Natural killer cell (primary cell): ENCODE measurements around the gene GSG1L. TPM values are rescaled to one million over a fixed set of nuclear protein-coding genes. Genes with fewer than 3 reads are reported as not detected.

Source experiments
- ATAC-seq, 3 donors: fragments of 150-1000 bp in 2 of 3; fragments of 200-7000 bp in 1 of 3; cut with Tn5 transposase; 1 replicate in 1 of 3; 2 replicates in 2 of 3; pipeline ENCODE4 v1.10.0; 2021; ENCODE audit warnings: mild to moderate bottlenecking in 2 of 3, moderate library complexity in 2 of 3
- DNase-seq, 2 donors: peaks; one replicate each; pipeline versions ENCODE4 v3.0.0 to v3.0.0-alpha.2; 2013 to 2021; ENCODE audit warnings: mixed read lengths in 1 of 2
- H3K27ac ChIP-seq: one replicate; pipeline ENCODE4 v1.5.1; 2013; ENCODE audit warnings: mild to moderate bottlenecking, low read length
- H3K27me3 ChIP-seq: one replicate; pipeline ENCODE4 v1.6.1; 2013; ENCODE audit warnings: low read length; ENCODE audit not compliant: control insufficient read depth, insufficient read depth
- H3K36me3 ChIP-seq: one replicate; pipeline ENCODE4 v1.6.1; 2013; ENCODE audit warnings: low read length; ENCODE audit not compliant: control insufficient read depth, insufficient read depth
- H3K4me1 ChIP-seq: one replicate; pipeline ENCODE4 v1.6.1; 2013; ENCODE audit warnings: low read length; ENCODE audit not compliant: control insufficient read depth, insufficient read depth
- H3K4me3 ChIP-seq: one replicate; pipeline ENCODE4 v1.5.1; 2013; ENCODE audit warnings: low read length
- H3K9me3 ChIP-seq: one replicate; pipeline ENCODE4 v1.6.1; 2013; ENCODE audit warnings: low read length; ENCODE audit not compliant: control insufficient read depth, insufficient read depth
- H3K27ac Mint-ChIP-seq, 2 donors: one replicate each; pipeline ENCODE4 v1.8.0; 2022; ENCODE audit warnings: mild to moderate bottlenecking in 2 of 2, mixed read lengths in 2 of 2, moderate library complexity in 1 of 2
- H3K27me3 Mint-ChIP-seq, 2 donors: one replicate each; pipeline ENCODE4 v1.8.0; 2022; ENCODE audit warnings: low read depth in 2 of 2, mixed read lengths in 2 of 2
- H3K36me3 Mint-ChIP-seq: one replicate; pipeline ENCODE4 v1.8.0; 2022; ENCODE audit warnings: mixed read lengths
- H3K4me1 Mint-ChIP-seq, 2 donors: one replicate each; pipeline ENCODE4 v1.8.0; 2022; ENCODE audit warnings: mixed read lengths in 2 of 2
- H3K4me3 Mint-ChIP-seq: one replicate; pipeline ENCODE4 v1.8.0; 2022; ENCODE audit warnings: mild to moderate bottlenecking, moderate library complexity, mixed read lengths
- H3K9me3 Mint-ChIP-seq, 2 donors: one replicate each; pipeline ENCODE4 v1.8.0; 2022; ENCODE audit warnings: mixed read lengths in 2 of 2
- WGBS: methylation state at CpG from one replicate; pipeline ENCODE4 v1.1.7; 2013; ENCODE audit warnings: missing lambda C conversion rate; ENCODE audit not compliant: insufficient coverage; 5-methylcytosine and 5-hydroxymethylcytosine counted together
- intact Hi-C: fragments of 100-400 bp; cut with micrococcal nuclease; formaldehyde crosslinking; loops from one replicate; pipeline ENCODE4 v1.14.2; 2022
- total RNA-seq, 4 donors: library from RNA; stranded (reverse); fragments of 120-200 nt in 1 of 4; gene quantifications; one replicate each; pipeline versions ENCODE4 v1.2.3 to v1.2.4, GENCODE V29; 2013 to 2022
- TF ChIP-seq, protein P1 (sequence below): fragments of 200-600 bp; IDR thresholded peaks from one replicate; pipeline ENCODE4 v1.8.0; 2022; ENCODE audit warnings: antibody characterized with exemption

Gene GSG1L
- total RNA-seq, 3 donors from 2014 or later (not counting 1 experiment from before 2014, with no cell fraction given), result 0.25 TPM; not detected in 2

DNA sequence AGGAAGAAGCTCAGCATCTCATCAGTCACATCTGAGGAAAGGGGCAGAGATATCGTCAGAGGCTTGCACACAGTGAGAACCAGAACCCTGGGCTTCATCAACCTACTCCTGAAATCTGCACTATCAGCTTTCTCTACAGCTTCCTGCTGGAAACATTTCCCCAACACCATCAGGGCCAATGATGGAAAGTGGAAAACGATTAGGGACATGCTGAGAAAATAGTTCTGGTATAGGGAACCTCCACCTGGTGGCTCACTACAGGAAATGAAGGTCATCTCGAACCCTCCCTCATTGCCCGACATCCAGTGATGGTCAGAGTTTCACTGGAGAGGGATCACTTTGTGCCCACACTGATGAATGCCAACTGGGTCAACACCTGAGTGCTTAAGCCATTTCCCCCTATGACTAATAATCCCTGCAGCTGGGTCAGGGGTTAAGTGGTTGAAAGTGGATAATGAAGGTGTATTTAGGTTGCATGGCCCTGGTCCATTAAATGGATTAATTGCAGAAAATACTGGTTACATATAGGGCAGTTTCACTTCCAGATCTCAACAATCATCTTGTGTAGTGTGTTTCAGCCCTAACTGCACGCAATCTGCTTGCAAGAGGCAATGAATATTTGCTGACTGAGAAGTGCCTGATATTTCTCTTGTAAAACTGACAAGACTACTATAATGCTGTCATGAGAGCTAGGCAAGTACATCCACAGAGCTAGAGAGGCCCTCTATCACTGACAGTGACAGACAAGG, 43.1 kb upstream of the GSG1L start:
- TF ChIP-seq, protein P1, sequence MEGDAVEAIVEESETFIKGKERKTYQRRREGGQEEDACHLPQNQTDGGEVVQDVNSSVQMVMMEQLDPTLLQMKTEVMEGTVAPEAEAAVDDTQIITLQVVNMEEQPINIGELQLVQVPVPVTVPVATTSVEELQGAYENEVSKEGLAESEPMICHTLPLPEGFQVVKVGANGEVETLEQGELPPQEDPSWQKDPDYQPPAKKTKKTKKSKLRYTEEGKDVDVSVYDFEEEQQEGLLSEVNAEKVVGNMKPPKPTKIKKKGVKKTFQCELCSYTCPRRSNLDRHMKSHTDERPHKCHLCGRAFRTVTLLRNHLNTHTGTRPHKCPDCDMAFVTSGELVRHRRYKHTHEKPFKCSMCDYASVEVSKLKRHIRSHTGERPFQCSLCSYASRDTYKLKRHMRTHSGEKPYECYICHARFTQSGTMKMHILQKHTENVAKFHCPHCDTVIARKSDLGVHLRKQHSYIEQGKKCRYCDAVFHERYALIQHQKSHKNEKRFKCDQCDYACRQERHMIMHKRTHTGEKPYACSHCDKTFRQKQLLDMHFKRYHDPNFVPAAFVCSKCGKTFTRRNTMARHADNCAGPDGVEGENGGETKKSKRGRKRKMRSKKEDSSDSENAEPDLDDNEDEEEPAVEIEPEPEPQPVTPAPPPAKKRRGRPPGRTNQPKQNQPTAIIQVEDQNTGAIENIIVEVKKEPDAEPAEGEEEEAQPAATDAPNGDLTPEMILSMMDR, result no peak
- peaks cover 17% of the 10 kb centered on the region for H3K36me3 Mint-ChIP-seq
- H3K9me3 Mint-ChIP-seq, result no peaks in the 10 kb centered on the region
- WGBS, result 97% methylated on average over 5 of the region's 5 CpGs
- H3K4me1 ChIP-seq, result peaks cover 5% of the 10 kb centered on the region
- H3K36me3 ChIP-seq, result peaks cover 90% of the 10 kb centered on the region
- no peak overlapping the region for H3K4me3 ChIP-seq
- no peak overlapping the region for H3K27ac ChIP-seq
- H3K4me3 Mint-ChIP-seq, result no peak overlapping the region
- no peaks in the 10 kb centered on the region for H3K27me3 ChIP-seq
- intact Hi-C loops, result no loop called here
- no peak for ATAC-seq
- H3K9me3 ChIP-seq, result no peaks in the 10 kb centered on the region
- no peaks in the 10 kb centered on the region for H3K27me3 Mint-ChIP-seq
- H3K27ac Mint-ChIP-seq, result peak overlapping the region in 1 of 2 donors; percentile 45
- peaks cover 18% of the 10 kb centered on the region in 2 donors for H3K4me1 Mint-ChIP-seq
- no peak for DNase-seq

DNA sequence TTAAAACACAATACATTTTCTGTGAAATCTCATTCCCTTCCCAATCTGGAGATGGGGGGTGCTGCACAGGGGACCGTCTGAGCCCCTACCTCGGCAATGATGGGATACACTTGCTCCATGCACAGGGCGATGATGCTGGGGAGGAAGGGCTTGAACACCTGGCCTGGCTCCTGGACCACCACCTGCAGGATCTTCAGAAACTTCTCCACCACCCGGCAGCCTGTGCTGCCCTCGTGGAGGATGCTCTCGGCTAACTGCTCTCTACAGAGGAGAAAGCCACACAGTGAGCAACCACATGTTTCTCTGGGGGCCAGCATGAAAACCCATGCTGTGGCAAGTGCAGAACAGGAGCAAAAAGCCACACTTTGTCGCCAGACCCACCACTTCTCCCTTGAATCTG, 42.4 kb upstream of the GSG1L start:
- Mint-ChIP-seq H3K4me1 (peaks cover 18% of the 10 kb centered on the region in 2 donors), H3K9me3 (no peaks in the 10 kb centered on the region), H3K4me3 (no peak overlapping the region), H3K36me3 (peaks cover 17% of the 10 kb centered on the region), H3K27ac (peak overlapping the region in 1 of 2 donors; percentile 45), H3K27me3 (no peaks in the 10 kb centered on the region)
- Histone ChIP-seq H3K27me3 (no peaks in the 10 kb centered on the region), H3K4me3 (no peak overlapping the region), H3K9me3 (no peaks in the 10 kb centered on the region), H3K36me3 (peaks cover 90% of the 10 kb centered on the region), H3K4me1 (peaks cover 5% of the 10 kb centered on the region), H3K27ac (no peak overlapping the region)
- TF ChIP-seq, protein P1, result no peak
- WGBS, result 96% methylated on average over 6 of the region's 7 CpGs
- intact Hi-C loops, result no loop called here
- ATAC-seq, result no peak
- DNase-seq, result no peak

DNA sequence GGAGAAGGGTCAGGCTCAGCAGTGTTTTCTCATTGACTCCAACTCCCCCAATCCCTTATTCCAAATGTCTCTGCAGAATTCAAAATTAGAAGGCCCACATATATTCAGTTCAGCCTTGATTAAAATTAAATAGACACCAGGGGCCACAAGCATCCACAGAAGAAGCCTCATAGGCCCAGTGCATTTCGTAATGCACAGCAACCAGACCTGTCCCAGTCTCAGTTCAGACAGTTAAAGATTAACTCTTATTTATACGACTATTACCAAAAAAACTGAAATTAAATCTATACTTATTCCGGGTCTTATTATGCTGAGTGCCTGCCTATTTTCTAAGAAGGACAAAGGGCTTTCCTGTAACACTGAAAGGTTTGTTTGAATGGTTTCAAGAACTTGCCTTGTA, 41.8 kb upstream of the GSG1L start:
- WGBS, result 100% methylated on average over 3 of the region's 3 CpGs
- H3K27me3 ChIP-seq, result no peaks in the 10 kb centered on the region
- Mint-ChIP-seq H3K4me3 (no peak overlapping the region), H3K27me3 (no peaks in the 10 kb centered on the region), H3K4me1 (peaks cover 12% of the 10 kb centered on the region in 2 donors), H3K27ac (no peak overlapping the region), H3K9me3 (no peaks in the 10 kb centered on the region), H3K36me3 (peaks cover 16% of the 10 kb centered on the region)
- intact Hi-C loops, result no loop called here
- ATAC-seq (no peak), DNase-seq (no peak)
- no peak overlapping the region for H3K27ac ChIP-seq
- no peak overlapping the region for H3K4me3 ChIP-seq
- peaks cover 90% of the 10 kb centered on the region for H3K36me3 ChIP-seq
- TF ChIP-seq, protein P1, result no peak
- H3K9me3 ChIP-seq, result no peaks in the 10 kb centered on the region
- H3K4me1 ChIP-seq, result peaks cover 3% of the 10 kb centered on the region

DNA sequence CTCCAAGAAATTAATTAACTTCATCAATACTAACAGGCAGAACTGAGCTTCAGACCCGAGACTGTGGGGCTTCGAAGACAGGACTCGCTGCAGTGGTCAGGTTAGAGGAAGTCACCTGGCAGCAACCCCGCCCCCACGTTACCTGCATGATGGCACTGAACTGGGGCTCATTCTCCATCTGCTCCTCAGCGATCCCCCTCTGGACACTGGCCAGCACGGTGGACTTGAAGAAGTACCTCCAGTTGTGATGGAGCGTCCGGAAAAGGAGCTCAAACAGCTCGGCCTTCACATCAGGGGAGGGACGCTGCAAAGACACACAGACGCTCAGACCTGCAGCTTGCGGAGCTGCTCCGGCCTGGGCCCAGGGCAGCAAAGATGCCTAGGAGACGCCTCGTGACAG, 40.9 kb upstream of the GSG1L start:
- TF ChIP-seq, protein P1, result no peak
- Mint-ChIP-seq H3K36me3 (peaks cover 16% of the 10 kb centered on the region), H3K4me1 (peaks cover 3% of the 10 kb centered on the region in 2 donors), H3K27me3 (no peaks in the 10 kb centered on the region), H3K4me3 (no peak overlapping the region), H3K9me3 (no peaks in the 10 kb centered on the region), H3K27ac (no peak overlapping the region)
- ATAC-seq, result no peak
- intact Hi-C loops, result no loop called here
- H3K27ac ChIP-seq, result no peak overlapping the region
- H3K4me1 ChIP-seq, result no peaks in the 10 kb centered on the region
- H3K9me3 ChIP-seq, result no peaks in the 10 kb centered on the region
- WGBS, result 96% methylated on average over 16 of the region's 16 CpGs
- H3K4me3 ChIP-seq, result no peak overlapping the region
- H3K36me3 ChIP-seq, result peaks cover 88% of the 10 kb centered on the region
- no peaks in the 10 kb centered on the region for H3K27me3 ChIP-seq
- DNase-seq, result no peak
